Naive thymus-derived CD8-positive, alpha-beta T cell (primary cell): ENCODE measurements around the gene NFATC2. TPM values are rescaled to one million over a fixed set of nuclear protein-coding genes. Genes with fewer than 3 reads are reported as not detected.

Source experiments
- ATAC-seq, 2 donors: fragments of 150-1000 bp; cut with Tn5 transposase in 1 of 2; sonication (Bioruptor Pico), chemical (Tn5 transposase) in 1 of 2; 1 replicate in 1 of 2; 2 replicates in 1 of 2; pipeline ENCODE4 v1.10.0; 2021; ENCODE audit warnings: mild to moderate bottlenecking in 2 of 2, moderate library complexity in 2 of 2
- POLR2A ChIA-PET: fragments of 350-600 bp; sonication (Branson Sonifier 250); formaldehyde crosslinking; loops from one replicate; lab custom pipeline; 2021; ENCODE audit warnings: antibody characterized with exemption; lab: Charles Lee
- DNase-seq, 10 donors: peaks; one replicate each; pipeline versions ENCODE4 v3.0.0 to v3.0.0-alpha.2; 2020 to 2022
- H3K27ac Mint-ChIP-seq, 10 donors: one replicate each; pipeline ENCODE4 v1.8.0; 2020 to 2022; ENCODE audit warnings: mild to moderate bottlenecking in 10 of 10, mixed read lengths in 10 of 10, moderate library complexity in 4 of 10, inconsistent platforms in 1 of 10
- H3K27me3 Mint-ChIP-seq, 5 donors: one replicate each; pipeline ENCODE4 v1.8.0; 2021 to 2022; ENCODE audit warnings: mixed read lengths in 5 of 5
- H3K36me3 Mint-ChIP-seq, 3 donors: one replicate each; pipeline ENCODE4 v1.8.0; 2020 to 2022; ENCODE audit warnings: mixed read lengths in 3 of 3, mild to moderate bottlenecking in 2 of 3, inconsistent platforms in 1 of 3
- H3K4me1 Mint-ChIP-seq, 4 donors: one replicate each; pipeline ENCODE4 v1.8.0; 2021 to 2022; ENCODE audit warnings: mixed read lengths in 4 of 4
- H3K4me3 Mint-ChIP-seq, 10 donors: one replicate each; pipeline ENCODE4 v1.8.0; 2020 to 2022; ENCODE audit warnings: mild to moderate bottlenecking in 10 of 10, mixed read lengths in 10 of 10, moderate library complexity in 6 of 10, inconsistent platforms in 1 of 10
- H3K9me3 Mint-ChIP-seq, 9 donors: one replicate each; pipeline ENCODE4 v1.8.0; 2020 to 2022; ENCODE audit warnings: mixed read lengths in 9 of 9, mild to moderate bottlenecking in 3 of 9, inconsistent platforms in 1 of 9, moderate library complexity in 1 of 9
- polyA plus RNA-seq, 3 donors: library from polyadenylated mRNA; unstranded; fragments of 300-500 nt; fragmentation: Illumina TruSeq; gene quantifications; one replicate each; pipeline ENCODE4 v1.2.3, GENCODE V29; 2021
- total RNA-seq, 8 experiments: library from RNA in 2 of 8; stranded (reverse) in 2 of 8; gene quantifications; one replicate each; pipeline ENCODE4 v1.2.3 and lab custom pipeline; 2021 to 2026

The NFATC2 gene
- total and polyA plus RNA-seq, 5 experiments from 2014 or later: 14.5 to 36.3 (median 23.8) TPM

GRCh38 chr20:51362254-51362653 lies 180.3 kb downstream of the NFATC2 start:
- no peak overlapping the region for H3K27ac Mint-ChIP-seq

DNA sequence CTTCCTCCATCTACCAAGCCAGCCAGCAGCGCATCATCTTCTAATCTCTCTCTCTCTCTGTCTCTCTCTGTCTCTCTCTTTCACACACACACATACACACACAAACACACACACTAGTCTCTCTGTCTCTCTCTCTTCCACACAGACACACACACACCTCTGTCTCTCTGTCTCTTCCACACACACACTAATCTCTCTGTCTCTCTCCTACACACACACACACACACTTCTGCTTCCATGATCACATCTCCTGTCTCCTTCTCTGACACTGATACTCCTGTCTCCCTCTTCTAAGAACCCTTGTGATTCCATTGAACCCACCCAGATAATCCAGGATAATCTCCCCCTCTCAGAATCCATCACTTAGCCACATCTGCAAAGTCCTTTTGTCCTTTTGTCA lies 181.3 kb downstream of the NFATC2 start:
- POLR2A ChIA-PET: no interaction called here
- H3K9me3 Mint-ChIP-seq: peaks cover 0 to 12% (median 9%) of the 10 kb centered on the region in 9 donors
- no peaks in the 10 kb centered on the region for H3K4me1 Mint-ChIP-seq
- H3K4me3 Mint-ChIP-seq: no peak overlapping the region
- peaks cover 0 to 18% (median 2%) of the 10 kb centered on the region in 3 donors for H3K36me3 Mint-ChIP-seq
- ATAC-seq (no peak), DNase-seq (no peak)
- peak overlapping the region in 1 of 10 donors; percentile 3 for H3K27ac Mint-ChIP-seq
- peaks cover 0 to 16% (median 4%) of the 10 kb centered on the region in 5 donors for H3K27me3 Mint-ChIP-seq

More at GRCh38 chr20:51362254-51362653, 180.3 kb downstream of the NFATC2 start:
- peaks cover 0 to 16% (median 2%) of the 10 kb centered on the region in 3 donors for H3K36me3 Mint-ChIP-seq
- peaks cover 0 to 20% (median 7%) of the 10 kb centered on the region in 5 donors for H3K27me3 Mint-ChIP-seq
- DNase-seq (no peak), ATAC-seq (no peak)
- H3K9me3 Mint-ChIP-seq: peaks cover 0 to 12% (median 9%) of the 10 kb centered on the region in 9 donors
- POLR2A ChIA-PET: no interaction called here
- H3K4me1 Mint-ChIP-seq: no peaks in the 10 kb centered on the region
- H3K4me3 Mint-ChIP-seq: no peak overlapping the region

- ATAC-seq: no peak
- DNase-seq: no peak
- Mint-ChIP-seq H3K4me1 (no peaks in the 10 kb centered on the region), H3K4me3 (no peak overlapping the region), H3K36me3 (peaks cover 0 to 18% (median 2%) of the 10 kb centered on the region in 3 donors), H3K9me3 (peaks cover 0 to 12% (median 7%) of the 10 kb centered on the region in 9 donors), H3K27me3 (peaks cover 0 to 16% (median 4%) of the 10 kb centered on the region in 5 donors), H3K27ac (no peak overlapping the region)
- POLR2A ChIA-PET: no interaction called here
These were observed 181.9 kb downstream of the NFATC2 start for GRCh38 chr20:51360451-51361201.

- peaks cover 0 to 16% (median 4%) of the 10 kb centered on the region in 5 donors for H3K27me3 Mint-ChIP-seq
- H3K4me3 Mint-ChIP-seq: no peak overlapping the region
- no peaks in the 10 kb centered on the region for H3K4me1 Mint-ChIP-seq
- DNase-seq (no peak), ATAC-seq (no peak)
- peaks cover 0 to 18% (median 2%) of the 10 kb centered on the region in 3 donors for H3K36me3 Mint-ChIP-seq
- H3K9me3 Mint-ChIP-seq: peaks cover 0 to 12% (median 7%) of the 10 kb centered on the region in 9 donors
- peak overlapping the region in 1 of 10 donors; percentile 53 for H3K27ac Mint-ChIP-seq
- POLR2A ChIA-PET: no interaction called here
These were observed 182.6 kb downstream of the NFATC2 start for GRCh38 chr20:51359947-51360346.

- H3K27ac Mint-ChIP-seq: no peak overlapping the region
- peaks cover 0 to 12% (median 7%) of the 10 kb centered on the region in 9 donors for H3K9me3 Mint-ChIP-seq
- H3K4me3 Mint-ChIP-seq: no peak overlapping the region
- no peaks in the 10 kb centered on the region for H3K4me1 Mint-ChIP-seq
- peaks cover 0 to 16% (median 4%) of the 10 kb centered on the region in 5 donors for H3K27me3 Mint-ChIP-seq
- no peak for ATAC-seq
- H3K36me3 Mint-ChIP-seq: peaks cover 0 to 18% (median 2%) of the 10 kb centered on the region in 3 donors
- POLR2A ChIA-PET: no interaction called here
- DNase-seq: no peak
These were observed 183.1 kb downstream of the NFATC2 start for GRCh38 chr20:51359401-51359800.

- no peak for DNase-seq
- Mint-ChIP-seq H3K27ac (no peak overlapping the region), H3K36me3 (peaks cover 0 to 9% (median 0%) of the 10 kb centered on the region in 3 donors), H3K9me3 (peaks cover 0 to 4% (median 0%) of the 10 kb centered on the region in 9 donors), H3K4me3 (no peak overlapping the region), H3K4me1 (no peaks in the 10 kb centered on the region), H3K27me3 (peaks cover 0 to 16% (median 4%) of the 10 kb centered on the region in 5 donors)
- POLR2A ChIA-PET: no interaction called here
- no peak for ATAC-seq
These were observed 184.3 kb downstream of the NFATC2 start for GRCh38 chr20:51358032-51358724.

DNA sequence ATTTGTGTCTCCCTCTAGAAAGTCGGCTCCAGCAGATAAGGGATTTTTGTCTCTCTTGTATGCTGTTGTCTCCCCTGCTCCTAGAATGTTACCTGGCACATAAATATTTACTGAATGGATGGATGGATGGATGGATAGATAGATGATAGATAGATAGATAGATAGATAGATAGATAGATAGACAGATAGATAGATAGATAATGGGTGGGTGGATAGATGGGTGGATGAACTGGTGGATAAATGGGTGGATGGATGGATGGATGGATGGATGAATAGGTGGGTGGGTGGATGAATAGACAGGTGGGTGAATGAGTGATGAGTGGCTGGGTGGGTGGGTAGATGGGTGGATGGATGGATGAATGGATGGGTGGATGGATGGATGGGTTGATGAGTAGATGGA lies 185.0 kb downstream of the NFATC2 start:
- no peak for DNase-seq
- POLR2A ChIA-PET: no interaction called here
- no peaks in the 10 kb centered on the region for H3K4me1 Mint-ChIP-seq
- peaks cover 0 to 16% (median 4%) of the 10 kb centered on the region in 5 donors for H3K27me3 Mint-ChIP-seq
- ATAC-seq: no peak
- H3K4me3 Mint-ChIP-seq: no peak overlapping the region
- H3K27ac Mint-ChIP-seq: no peak overlapping the region
- peaks cover 0 to 5% (median 0%) of the 10 kb centered on the region in 3 donors for H3K36me3 Mint-ChIP-seq
- peaks cover 0 to 4% (median 0%) of the 10 kb centered on the region in 9 donors for H3K9me3 Mint-ChIP-seq

GRCh38 chr20:51356871-51357270 lies 185.6 kb downstream of the NFATC2 start:
- H3K27me3 Mint-ChIP-seq: peaks cover 0 to 14% (median 4%) of the 10 kb centered on the region in 5 donors
- POLR2A ChIA-PET: no interaction called here

DNA sequence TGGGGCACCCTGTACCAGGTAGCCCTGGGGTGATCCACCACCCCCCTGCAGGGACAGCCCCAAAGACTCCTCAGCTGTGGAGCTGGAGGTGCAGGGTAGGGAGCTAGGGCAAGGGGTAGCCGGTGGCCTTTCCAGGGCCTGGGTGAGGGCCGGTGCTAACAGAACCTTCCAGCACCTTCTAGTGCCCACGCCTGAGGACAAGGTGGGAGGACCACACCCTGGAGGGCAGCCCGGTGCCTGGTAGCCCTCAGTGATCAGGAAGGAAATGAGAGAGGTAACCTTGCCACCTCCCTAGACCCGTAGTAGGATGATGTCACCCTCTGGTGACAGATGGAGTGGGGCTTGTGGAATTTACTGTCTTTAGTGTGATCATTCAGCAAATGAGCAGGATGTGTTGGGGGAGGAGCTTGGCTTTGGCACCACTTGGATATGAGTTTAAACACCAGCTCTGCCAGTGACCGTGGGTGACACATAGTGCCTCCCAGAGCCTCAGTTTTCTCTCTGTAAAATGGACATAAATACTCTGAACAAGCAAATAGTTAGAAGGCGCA lies 187.7 kb downstream of the NFATC2 start:
- peaks cover 0 to 9% (median 4%) of the 10 kb centered on the region in 5 donors for H3K27me3 Mint-ChIP-seq
- no peak overlapping the region for H3K4me3 Mint-ChIP-seq
- H3K9me3 Mint-ChIP-seq: peaks cover 0 to 4% (median 0%) of the 10 kb centered on the region in 9 donors
- ATAC-seq (no peak), DNase-seq (no peak)
- H3K4me1 Mint-ChIP-seq: no peaks in the 10 kb centered on the region
- no peak overlapping the region for H3K27ac Mint-ChIP-seq
- peaks cover 0 to 5% (median 0%) of the 10 kb centered on the region in 3 donors for H3K36me3 Mint-ChIP-seq
- POLR2A ChIA-PET: no interaction called here

More at GRCh38 chr20:51356871-51357270, 185.6 kb downstream of the NFATC2 start:
- no peak overlapping the region for H3K27ac Mint-ChIP-seq
- no peaks in the 10 kb centered on the region for H3K4me1 Mint-ChIP-seq
- H3K4me3 Mint-ChIP-seq: no peak overlapping the region
- DNase-seq: no peak
- peaks cover 0 to 4% (median 0%) of the 10 kb centered on the region in 9 donors for H3K9me3 Mint-ChIP-seq
- H3K36me3 Mint-ChIP-seq: peaks cover 0 to 5% (median 0%) of the 10 kb centered on the region in 3 donors
- ATAC-seq: no peak

- POLR2A ChIA-PET: interaction anchor here (0.5 kb wide), 1 partner anchor 54 kb away, joined by 3 read pairs; no protein-coding TSS in a partner anchor
- Mint-ChIP-seq H3K36me3 (peaks cover 0 to 5% (median 0%) of the 10 kb centered on the region in 3 donors), H3K4me3 (no peak overlapping the region), H3K27me3 (peaks cover 0 to 9% (median 4%) of the 10 kb centered on the region in 5 donors), H3K27ac (no peak overlapping the region), H3K9me3 (peaks cover 0 to 4% (median 0%) of the 10 kb centered on the region in 9 donors), H3K4me1 (no peaks in the 10 kb centered on the region)
- ATAC-seq (no peak), DNase-seq (no peak)
These were observed 188.2 kb downstream of the NFATC2 start for GRCh38 chr20:51354191-51354768.

DNA sequence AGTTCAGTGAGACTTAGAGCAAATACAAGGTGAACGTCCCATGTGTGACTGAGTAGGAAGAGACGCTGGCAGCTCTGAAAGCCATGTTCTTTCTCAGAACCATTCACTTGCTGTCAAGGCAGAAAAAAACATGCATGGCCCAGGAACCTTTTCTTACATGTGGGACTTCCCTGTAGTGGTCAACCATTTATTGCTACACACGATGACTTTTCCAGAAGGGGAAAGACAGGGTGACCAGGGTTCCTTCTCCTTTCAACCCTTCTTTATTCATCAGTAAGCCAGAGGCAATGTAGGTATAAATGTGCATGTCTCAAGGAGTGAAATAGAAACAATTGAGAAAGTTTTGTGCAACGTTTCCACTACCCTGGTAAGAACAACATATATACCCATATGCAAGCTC lies 189.0 kb downstream of the NFATC2 start:
- H3K4me3 Mint-ChIP-seq: no peak overlapping the region
- H3K36me3 Mint-ChIP-seq: peaks cover 0 to 5% (median 0%) of the 10 kb centered on the region in 3 donors
- DNase-seq: no peak
- H3K9me3 Mint-ChIP-seq: peaks cover 0 to 4% (median 0%) of the 10 kb centered on the region in 9 donors
- ATAC-seq: no peak
- POLR2A ChIA-PET: no interaction called here
- peaks cover 0 to 9% (median 3%) of the 10 kb centered on the region in 5 donors for H3K27me3 Mint-ChIP-seq
- H3K27ac Mint-ChIP-seq: peak overlapping the region in 1 of 10 donors; percentile 29
- H3K4me1 Mint-ChIP-seq: no peaks in the 10 kb centered on the region

DNA sequence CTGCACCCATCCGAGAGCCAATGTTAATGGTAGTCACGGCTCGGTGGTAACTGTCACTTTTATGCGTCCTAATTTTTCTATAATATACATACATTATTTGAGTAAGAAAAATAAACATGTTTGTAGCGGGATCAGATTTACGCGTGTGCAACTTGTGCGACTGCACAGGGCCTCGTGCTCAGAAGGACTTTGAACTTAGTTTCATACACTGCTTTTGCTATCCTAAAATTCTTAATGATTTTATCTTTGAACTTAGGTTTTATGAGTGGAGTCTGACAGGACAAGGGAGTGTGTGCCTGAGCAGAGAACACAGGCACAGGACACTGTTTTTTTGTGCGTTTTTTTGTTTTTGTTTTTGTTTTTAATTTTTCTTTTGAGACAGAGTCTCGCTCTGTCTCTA lies 189.7 kb downstream of the NFATC2 start:
- POLR2A ChIA-PET: no interaction called here
- DNase-seq: no peak

More for the DNA sequence above, 189.7 kb downstream of the NFATC2 start:
- ATAC-seq: no peak
- no peaks in the 10 kb centered on the region for H3K4me1 Mint-ChIP-seq
- H3K27me3 Mint-ChIP-seq: peaks cover 0 to 5% (median 2%) of the 10 kb centered on the region in 5 donors
- peaks cover 0 to 5% (median 0%) of the 10 kb centered on the region in 3 donors for H3K36me3 Mint-ChIP-seq
- H3K9me3 Mint-ChIP-seq: peaks cover 0 to 4% (median 0%) of the 10 kb centered on the region in 9 donors
- H3K4me3 Mint-ChIP-seq: no peak overlapping the region
- H3K27ac Mint-ChIP-seq: peak overlapping the region in 1 of 10 donors; percentile 29
